KMS-11 (cell line): Measurements from ENCODE around the gene PDE6B.

ENCODE experiments used
- H2AFZ ChIP-seq: fragments of 200-600 bp; sonication (generic); 2 replicates; pipeline ENCODE4 v1.6.1; 2016; ENCODE audit warnings: antibody characterized with exemption, mixed run types, low read depth
- H3K27ac ChIP-seq: fragments of 200-600 bp; sonication (generic); 2 replicates; pipeline ENCODE4 v1.6.1; 2016; ENCODE audit warnings: mild to moderate bottlenecking, mixed run types
- H3K27me3 ChIP-seq: fragments of 200-600 bp; sonication (generic); 2 replicates; pipeline ENCODE4 v1.6.1; 2017; ENCODE audit warnings: mild to moderate bottlenecking, low read depth, mixed run types, moderate library complexity; ENCODE audit not compliant: insufficient read depth
- H3K36me3 ChIP-seq: fragments of 200-600 bp; sonication (generic); 2 replicates; pipeline ENCODE4 v1.6.1; 2017; ENCODE audit warnings: mild to moderate bottlenecking, mixed run types; ENCODE audit not compliant: insufficient read depth
- H3K4me1 ChIP-seq: fragments of 200-600 bp; sonication (generic); 2 replicates; pipeline ENCODE4 v1.6.1; 2016; ENCODE audit warnings: mild to moderate bottlenecking, low read depth, mixed run types; ENCODE audit not compliant: poor library complexity, severe bottlenecking
- H3K4me2 ChIP-seq: fragments of 200-600 bp; sonication (generic); 2 replicates; pipeline ENCODE4 v1.7.0; 2016; ENCODE audit warnings: mild to moderate bottlenecking, mixed run types
- H3K4me3 ChIP-seq: fragments of 200-600 bp; sonication (generic); IDR thresholded peaks from 2 replicates; pipeline ENCODE4 v1.6.1; 2017; ENCODE audit warnings: low read depth, low read length, mixed read lengths; ENCODE audit not compliant: insufficient read depth
- H3K79me2 ChIP-seq: fragments of 200-600 bp; sonication (generic); 2 replicates; pipeline ENCODE4 v1.6.1; 2016; ENCODE audit warnings: low read depth, mixed run types; ENCODE audit not compliant: insufficient read depth
- H3K9ac ChIP-seq: fragments of 200-600 bp; sonication (generic); 2 replicates; pipeline ENCODE4 v1.6.1; 2016; ENCODE audit warnings: mild to moderate bottlenecking, mixed run types
- H4K20me1 ChIP-seq: fragments of 200-600 bp; sonication (generic); 2 replicates; pipeline ENCODE4 v1.6.1; 2016; ENCODE audit warnings: mild to moderate bottlenecking, mixed run types; ENCODE audit not compliant: insufficient read depth
- TF ChIP-seq, protein P1 (sequence below): fragments of 200-600 bp; sonication (generic); conservative IDR thresholded peaks from 2 replicates; pipeline ENCODE4 v1.6.1; 2017; ENCODE audit warnings: low read depth, mild to moderate bottlenecking, antibody characterized with exemption, low read length, moderate library complexity, mixed read lengths

PDE6B gene

DNA sequence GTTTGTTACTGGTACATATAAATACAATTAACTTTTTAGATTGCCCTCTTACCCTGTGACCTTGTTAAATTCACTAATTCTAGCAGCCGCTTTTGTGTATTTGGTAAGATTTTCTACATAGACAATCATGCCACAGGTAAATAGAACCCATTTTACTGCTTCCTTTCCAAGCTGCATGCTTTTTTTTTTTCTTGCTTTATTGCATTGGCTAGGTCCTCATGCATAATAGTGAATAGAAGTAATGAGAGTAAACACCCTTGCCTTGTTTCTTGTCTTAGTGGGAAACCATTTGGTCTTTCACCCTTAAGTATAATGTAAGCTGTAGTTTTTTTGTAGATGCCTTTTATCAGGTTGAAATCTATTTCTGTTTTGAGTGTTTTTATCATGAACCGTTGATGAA, 41.6 kb upstream of the PDE6B start:
- no peak overlapping the region for H3K27ac ChIP-seq
- TF ChIP-seq, protein P1, sequence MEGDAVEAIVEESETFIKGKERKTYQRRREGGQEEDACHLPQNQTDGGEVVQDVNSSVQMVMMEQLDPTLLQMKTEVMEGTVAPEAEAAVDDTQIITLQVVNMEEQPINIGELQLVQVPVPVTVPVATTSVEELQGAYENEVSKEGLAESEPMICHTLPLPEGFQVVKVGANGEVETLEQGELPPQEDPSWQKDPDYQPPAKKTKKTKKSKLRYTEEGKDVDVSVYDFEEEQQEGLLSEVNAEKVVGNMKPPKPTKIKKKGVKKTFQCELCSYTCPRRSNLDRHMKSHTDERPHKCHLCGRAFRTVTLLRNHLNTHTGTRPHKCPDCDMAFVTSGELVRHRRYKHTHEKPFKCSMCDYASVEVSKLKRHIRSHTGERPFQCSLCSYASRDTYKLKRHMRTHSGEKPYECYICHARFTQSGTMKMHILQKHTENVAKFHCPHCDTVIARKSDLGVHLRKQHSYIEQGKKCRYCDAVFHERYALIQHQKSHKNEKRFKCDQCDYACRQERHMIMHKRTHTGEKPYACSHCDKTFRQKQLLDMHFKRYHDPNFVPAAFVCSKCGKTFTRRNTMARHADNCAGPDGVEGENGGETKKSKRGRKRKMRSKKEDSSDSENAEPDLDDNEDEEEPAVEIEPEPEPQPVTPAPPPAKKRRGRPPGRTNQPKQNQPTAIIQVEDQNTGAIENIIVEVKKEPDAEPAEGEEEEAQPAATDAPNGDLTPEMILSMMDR = no peak
- no peaks in the 10 kb centered on the region for H3K27me3 ChIP-seq
- no peak overlapping the region for H2AFZ ChIP-seq
- H3K4me1 ChIP-seq = no peaks in the 10 kb centered on the region
- H3K9ac ChIP-seq = no peak overlapping the region
- H3K79me2 ChIP-seq = no peaks in the 10 kb centered on the region
- no peaks in the 10 kb centered on the region for H3K36me3 ChIP-seq
- no peak overlapping the region for H3K4me3 ChIP-seq
- no peaks in the 10 kb centered on the region for H4K20me1 ChIP-seq
- no peak overlapping the region for H3K4me2 ChIP-seq

DNA sequence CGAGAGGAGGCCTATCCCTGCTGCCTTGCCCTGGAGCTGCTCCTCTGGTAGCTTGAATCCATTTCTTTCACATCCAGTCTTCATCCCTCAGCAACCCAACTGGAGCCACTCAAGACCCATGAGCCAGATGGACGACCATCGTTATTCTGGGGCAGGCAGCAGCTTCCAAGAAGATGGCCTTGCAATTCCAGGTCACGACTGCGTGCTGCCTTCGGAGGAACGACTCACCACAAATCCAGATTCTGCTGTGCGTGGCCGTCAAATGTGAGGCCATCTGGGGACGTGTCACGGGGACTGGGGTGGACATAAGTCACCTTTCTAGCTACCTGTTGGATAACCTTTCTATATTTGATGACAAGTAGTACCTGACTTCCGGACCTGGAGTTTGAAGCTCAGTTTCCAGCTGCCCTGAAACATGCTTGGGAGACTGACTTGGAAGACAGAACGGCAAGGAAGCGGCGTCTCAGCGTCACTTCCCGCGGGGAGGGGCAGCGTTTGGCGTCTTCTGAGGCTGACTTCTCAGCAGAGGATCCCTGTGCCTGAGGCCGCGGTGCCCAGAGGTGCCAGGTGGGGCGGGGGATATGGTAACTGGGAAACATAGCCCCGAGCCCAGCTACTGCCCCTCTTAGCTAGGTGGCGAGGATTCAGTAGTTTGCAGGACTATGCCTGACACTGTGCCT, 37.6 kb upstream of the PDE6B start:
- H4K20me1 ChIP-seq = no peaks in the 10 kb centered on the region
- no peak overlapping the region for H3K4me2 ChIP-seq
- no peak overlapping the region for H3K4me3 ChIP-seq
- no peak overlapping the region for H3K27ac ChIP-seq
- TF ChIP-seq, protein P1 = no peak
- H3K79me2 ChIP-seq = no peaks in the 10 kb centered on the region
- H3K9ac ChIP-seq = no peak overlapping the region
- H3K36me3 ChIP-seq = no peaks in the 10 kb centered on the region
- H3K4me1 ChIP-seq = no peaks in the 10 kb centered on the region
- H3K27me3 ChIP-seq = no peaks in the 10 kb centered on the region
- no peak overlapping the region for H2AFZ ChIP-seq

DNA sequence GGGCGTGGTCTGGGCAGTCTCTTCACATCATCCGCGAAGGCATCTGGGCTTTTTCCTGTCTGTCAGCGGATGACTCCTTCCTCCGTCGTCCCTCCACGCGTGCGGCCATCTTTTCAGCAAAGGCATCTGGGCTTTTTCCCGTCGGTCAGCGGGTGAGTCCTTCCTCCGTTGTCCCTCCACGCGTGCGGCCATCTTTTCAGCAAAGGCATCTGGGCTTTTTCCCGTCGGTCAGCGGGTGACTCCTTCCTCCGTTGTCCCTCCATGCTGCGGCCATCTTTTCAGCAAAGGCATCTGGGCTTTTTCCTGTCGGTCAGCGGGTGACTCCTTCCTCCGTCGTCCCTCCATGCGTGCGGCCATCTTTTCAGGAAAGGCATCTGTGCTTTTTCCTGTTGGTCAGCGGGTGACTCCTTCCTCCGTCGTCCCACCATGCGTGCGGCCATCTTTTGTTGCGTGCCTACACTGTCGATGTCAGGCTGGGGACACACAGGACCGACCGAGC, 37.0 kb upstream of the PDE6B start:
- Histone ChIP-seq H3K4me2 (no peak overlapping the region), H3K27ac (no peak overlapping the region), H3K79me2 (no peaks in the 10 kb centered on the region), H3K36me3 (no peaks in the 10 kb centered on the region), H3K4me1 (no peaks in the 10 kb centered on the region), H3K27me3 (no peaks in the 10 kb centered on the region), H4K20me1 (no peaks in the 10 kb centered on the region), H2AFZ (no peak overlapping the region), H3K4me3 (no peak overlapping the region), H3K9ac (no peak overlapping the region)
- TF ChIP-seq, protein P1 = no peak

DNA sequence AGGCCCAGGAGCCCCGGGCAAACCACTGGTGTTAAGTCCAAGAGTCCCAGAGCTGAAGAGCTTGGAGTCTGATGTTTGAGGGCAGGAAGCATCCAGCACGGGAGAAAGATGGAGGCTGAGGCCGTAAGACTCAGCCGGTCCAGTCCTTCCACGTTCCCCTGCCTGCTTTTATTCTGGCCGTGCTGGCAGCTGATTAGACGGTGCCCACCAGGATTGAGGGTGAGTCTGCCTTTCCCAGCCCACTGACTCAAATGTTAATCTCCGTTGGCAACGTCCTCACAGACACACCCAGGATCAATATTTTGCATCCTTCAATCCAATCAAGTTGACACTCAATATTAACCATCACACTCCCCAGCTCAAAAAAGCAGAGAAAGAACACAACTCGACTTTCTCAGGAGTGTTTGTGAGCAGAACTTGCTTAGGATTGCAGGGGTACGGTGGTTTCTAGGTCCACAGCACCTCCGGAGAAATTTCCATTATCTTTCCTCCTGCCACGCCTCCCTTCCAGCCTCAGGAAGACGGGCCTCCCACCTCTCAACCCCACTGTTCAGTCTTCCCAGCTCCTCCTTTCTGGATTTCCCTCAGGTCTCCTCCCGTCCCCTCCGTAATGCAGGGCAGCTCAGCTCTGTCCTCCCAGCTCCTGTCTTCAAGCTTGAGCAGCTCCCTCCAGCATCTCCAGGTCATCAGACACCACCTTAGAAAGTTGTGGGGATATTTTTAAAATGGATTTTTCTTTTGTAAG, 36.0 kb upstream of the PDE6B start:
- H3K36me3 ChIP-seq = no peaks in the 10 kb centered on the region
- no peak overlapping the region for H3K27ac ChIP-seq
- H3K4me3 ChIP-seq = no peak overlapping the region
- H3K4me2 ChIP-seq = no peak overlapping the region
- no peak overlapping the region for H2AFZ ChIP-seq
- H3K4me1 ChIP-seq = no peaks in the 10 kb centered on the region
- no peaks in the 10 kb centered on the region for H3K27me3 ChIP-seq
- H4K20me1 ChIP-seq = no peaks in the 10 kb centered on the region
- H3K9ac ChIP-seq = no peak overlapping the region
- H3K79me2 ChIP-seq = no peaks in the 10 kb centered on the region
- TF ChIP-seq, protein P1 = no peak
